ENCODE data around the gene LNX2. TPM values are rescaled to one million over a fixed set of nuclear protein-coding genes. Genes with fewer than 3 reads are reported as not detected.

LNX2 gene
- total RNA-seq, 4 donors from 2014 or later: 5.0 to 6.6 (median 5.7) TPM

DNA sequence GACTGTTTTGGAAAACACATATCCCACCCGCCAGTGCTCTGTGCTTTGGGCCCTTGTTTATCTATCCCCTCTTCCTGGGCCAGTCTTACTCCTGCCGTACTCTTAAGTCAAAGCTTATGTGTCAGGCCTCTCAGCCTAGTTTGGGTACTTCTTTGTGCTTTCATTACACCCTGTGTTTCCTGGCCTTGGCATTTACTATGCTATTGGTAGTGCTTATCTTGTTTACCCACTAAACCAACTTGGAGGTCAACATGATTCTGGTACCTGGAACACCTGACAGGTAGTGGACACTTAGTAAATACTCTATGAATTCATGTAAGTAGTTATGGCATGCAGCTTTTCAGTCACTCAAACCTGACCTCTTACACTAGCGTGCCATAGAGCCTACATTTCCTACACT is 3.7 kb upstream of the LNX2 start:
- ATAC-seq (ENCODE audit: low FRiP score): no peak
- DNase-seq (ENCODE audit: low spot score): no peak

DNA sequence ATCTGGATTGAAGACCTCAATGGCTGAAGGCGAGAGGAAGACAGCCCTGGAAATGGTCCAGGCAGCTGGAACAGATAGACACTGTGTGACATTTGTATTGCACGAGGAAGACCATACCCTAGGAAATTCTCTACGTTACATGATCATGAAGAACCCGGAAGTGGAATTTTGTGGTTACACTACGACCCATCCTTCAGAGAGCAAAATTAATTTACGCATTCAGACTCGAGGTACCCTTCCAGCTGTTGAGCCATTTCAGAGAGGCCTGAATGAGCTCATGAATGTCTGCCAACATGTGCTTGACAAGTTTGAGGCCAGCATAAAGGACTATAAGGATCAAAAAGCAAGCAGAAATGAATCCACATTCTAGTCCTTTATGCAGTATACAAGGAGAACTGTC is 2.6 kb upstream of the LNX2 start:
- ATAC-seq (ENCODE audit: low FRiP score) (no peak), DNase-seq (ENCODE audit: low spot score) (no peak)
- TF ChIP-seq, protein P1, sequence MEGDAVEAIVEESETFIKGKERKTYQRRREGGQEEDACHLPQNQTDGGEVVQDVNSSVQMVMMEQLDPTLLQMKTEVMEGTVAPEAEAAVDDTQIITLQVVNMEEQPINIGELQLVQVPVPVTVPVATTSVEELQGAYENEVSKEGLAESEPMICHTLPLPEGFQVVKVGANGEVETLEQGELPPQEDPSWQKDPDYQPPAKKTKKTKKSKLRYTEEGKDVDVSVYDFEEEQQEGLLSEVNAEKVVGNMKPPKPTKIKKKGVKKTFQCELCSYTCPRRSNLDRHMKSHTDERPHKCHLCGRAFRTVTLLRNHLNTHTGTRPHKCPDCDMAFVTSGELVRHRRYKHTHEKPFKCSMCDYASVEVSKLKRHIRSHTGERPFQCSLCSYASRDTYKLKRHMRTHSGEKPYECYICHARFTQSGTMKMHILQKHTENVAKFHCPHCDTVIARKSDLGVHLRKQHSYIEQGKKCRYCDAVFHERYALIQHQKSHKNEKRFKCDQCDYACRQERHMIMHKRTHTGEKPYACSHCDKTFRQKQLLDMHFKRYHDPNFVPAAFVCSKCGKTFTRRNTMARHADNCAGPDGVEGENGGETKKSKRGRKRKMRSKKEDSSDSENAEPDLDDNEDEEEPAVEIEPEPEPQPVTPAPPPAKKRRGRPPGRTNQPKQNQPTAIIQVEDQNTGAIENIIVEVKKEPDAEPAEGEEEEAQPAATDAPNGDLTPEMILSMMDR (IDR thresholded peaks at IDR 0.05): no peak

More for the DNA sequence above, 3.7 kb upstream of the LNX2 start:
- TF ChIP-seq, protein P1 (IDR thresholded peaks at IDR 0.05): no peak

DNA sequence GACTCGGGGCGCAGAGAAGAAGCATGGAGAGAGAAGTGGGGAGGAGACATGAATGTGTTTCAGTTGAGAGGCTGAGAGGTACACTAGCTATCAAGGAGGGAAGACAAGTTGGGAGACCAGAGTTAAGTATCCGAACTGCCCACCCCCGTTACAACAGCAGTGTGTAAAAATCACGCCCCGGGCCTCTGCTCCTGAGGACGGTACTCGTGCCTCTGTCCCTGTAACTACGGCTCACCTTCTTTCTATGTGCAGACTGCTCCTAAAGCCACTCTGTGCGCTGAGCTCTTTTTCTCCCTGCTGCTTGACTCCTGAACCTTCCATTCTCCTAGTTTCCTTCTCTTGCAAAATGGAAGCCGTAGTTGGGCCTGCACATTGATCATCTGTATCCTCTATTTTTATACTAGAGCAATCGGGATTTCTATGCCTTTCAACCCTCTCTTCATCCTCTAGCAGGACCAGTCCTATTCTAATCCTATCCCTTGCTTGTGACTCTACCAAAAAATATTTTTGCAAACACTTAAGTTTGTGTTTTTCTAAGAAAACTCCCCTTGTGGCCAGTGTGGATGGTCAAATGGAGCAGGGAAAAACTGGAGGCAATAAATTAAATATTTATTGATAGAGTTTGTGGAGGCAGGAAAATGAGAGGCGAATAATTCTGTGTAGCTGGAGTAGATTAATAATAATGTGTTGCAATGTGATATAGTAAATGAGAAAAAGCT is 1.9 kb upstream of the LNX2 start:
- DNase-seq (ENCODE audit: low spot score) (no peak), ATAC-seq (ENCODE audit: low FRiP score) (no peak)

DNA sequence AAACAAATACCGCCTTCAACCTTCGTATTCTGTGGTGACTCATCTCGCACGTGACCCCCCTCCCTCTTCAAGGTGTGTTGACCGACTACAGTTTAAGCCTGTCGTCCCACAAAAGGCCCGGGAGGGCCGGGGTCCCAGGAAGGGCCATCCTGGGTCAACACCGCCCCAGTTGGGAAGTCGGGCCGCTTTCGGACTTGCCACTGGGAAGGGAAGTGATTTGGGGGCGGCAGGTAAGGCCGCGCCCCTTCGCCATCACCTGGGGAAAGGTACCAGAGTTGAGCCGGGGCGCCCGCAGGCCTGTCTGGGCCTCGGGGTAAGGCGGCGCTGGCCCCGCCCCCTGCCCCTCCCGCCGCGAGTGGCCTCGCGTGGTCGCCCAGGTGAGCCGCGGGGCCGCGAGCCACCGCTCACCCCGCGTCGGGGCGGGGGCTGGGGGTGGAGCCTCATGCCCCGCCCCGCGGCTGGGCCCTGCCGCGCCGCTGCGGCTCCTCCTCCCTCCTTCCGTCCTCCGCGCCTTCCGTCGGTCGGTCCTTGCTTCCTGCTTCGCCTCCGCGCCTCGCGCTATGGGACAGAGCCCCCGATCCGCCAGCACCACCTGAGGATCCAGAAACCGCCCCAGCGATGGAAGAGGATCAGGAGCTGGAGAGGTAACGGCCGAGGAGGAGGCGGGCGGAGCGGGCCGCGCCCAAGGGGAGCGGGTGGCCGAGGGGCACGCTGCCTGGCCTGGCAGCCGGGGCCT is 1.2 kb upstream of the LNX2 start, which contains the start of gene POLR1D:
TSS of gene POLR1D (plus strand) at position 527 of the 736 bp plus-strand sequence. CDS start at position 619, 92 bp downstream.
- peak; percentile 78 for ATAC-seq (ENCODE audit: low FRiP score)
- DNase-seq (ENCODE audit: low spot score): peak; percentile 87
- TF ChIP-seq, protein P1 (IDR thresholded peaks at IDR 0.05): no peak

More for the DNA sequence above, 1.9 kb upstream of the LNX2 start:
- TF ChIP-seq, protein P1 (IDR thresholded peaks at IDR 0.05): no peak

- no peak for ATAC-seq (ENCODE audit: low FRiP score)
- no peak for DNase-seq (ENCODE audit: low spot score)
- TF ChIP-seq, protein P1 (IDR thresholded peaks at IDR 0.05): no peak
Measured at GRCh38 chr13:27621116-27621365, 712 bp upstream of the LNX2 start.

- TF ChIP-seq, protein P1 (IDR thresholded peaks at IDR 0.05): no peak
- DNase-seq (ENCODE audit: low spot score): no peak
- peak; percentile 65 for ATAC-seq (ENCODE audit: low FRiP score)
Measured at GRCh38 chr13:27619728-27620376, 477 bp downstream of the LNX2 start.

Data from omental fat pad (tissue), 4 donors.